Sigmoid colon (tissue), 4 donors: ENCODE results near the gene LPP.

Experiments used
- EP300 ChIP-seq, 4 donors: sonication (generic); formaldehyde crosslinking; IDR thresholded peaks; one replicate each; pipeline ENCODE4 v1.6.1; 2017; ENCODE audit warnings: antibody characterized with exemption in 4 of 4
- TF ChIP-seq, protein P1 (sequence below), 4 experiments: fragments of 450-650 bp in 3 of 4; fragments of 200-600 bp in 1 of 4; IDR thresholded peaks; one replicate each; pipeline ENCODE4 v1.5.1; 2016 to 2019; ENCODE audit warnings: antibody characterized with exemption in 4 of 4, mild to moderate bottlenecking in 3 of 4, moderate library complexity in 2 of 4

DNA sequence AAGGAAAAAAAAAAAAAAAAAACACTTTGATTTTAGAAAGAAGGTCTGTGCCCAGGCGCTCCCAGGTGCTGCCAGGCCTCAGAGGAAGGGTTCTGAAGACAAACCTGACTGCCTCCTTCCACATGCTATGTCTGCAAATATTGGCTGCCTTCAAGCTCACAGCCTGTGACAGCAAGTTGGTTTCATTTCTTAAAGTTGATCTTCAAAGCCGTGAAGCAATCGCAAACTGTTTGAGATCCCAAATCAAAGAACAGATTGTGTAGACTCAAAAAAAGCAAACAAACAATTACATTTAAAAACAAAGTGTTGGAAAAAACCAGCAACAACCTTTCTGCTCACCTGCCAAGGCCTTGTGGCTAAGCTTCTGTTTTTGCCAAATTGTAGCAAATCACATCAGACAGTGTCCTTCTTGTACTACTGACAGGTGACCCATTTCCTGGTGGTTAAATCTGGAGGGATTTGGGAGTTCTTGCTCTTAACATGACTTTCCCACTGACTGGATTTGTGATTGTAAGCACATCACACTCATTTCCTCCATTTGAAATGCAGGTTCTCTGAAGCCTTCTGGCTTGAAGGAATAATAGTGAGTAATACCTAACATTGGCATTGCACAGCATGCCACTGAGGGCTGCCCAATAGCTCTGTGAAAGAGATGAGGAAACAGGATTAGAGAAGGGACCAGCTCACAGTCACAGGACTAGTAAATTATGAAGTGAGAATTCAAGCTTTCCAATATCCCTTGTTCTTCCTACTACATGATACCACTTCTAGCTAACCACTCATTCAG is 502.4 kb downstream of the LPP start:
- TF ChIP-seq EP300 (IDR thresholded peaks at IDR 0.05): no peak
- TF ChIP-seq, protein P1, sequence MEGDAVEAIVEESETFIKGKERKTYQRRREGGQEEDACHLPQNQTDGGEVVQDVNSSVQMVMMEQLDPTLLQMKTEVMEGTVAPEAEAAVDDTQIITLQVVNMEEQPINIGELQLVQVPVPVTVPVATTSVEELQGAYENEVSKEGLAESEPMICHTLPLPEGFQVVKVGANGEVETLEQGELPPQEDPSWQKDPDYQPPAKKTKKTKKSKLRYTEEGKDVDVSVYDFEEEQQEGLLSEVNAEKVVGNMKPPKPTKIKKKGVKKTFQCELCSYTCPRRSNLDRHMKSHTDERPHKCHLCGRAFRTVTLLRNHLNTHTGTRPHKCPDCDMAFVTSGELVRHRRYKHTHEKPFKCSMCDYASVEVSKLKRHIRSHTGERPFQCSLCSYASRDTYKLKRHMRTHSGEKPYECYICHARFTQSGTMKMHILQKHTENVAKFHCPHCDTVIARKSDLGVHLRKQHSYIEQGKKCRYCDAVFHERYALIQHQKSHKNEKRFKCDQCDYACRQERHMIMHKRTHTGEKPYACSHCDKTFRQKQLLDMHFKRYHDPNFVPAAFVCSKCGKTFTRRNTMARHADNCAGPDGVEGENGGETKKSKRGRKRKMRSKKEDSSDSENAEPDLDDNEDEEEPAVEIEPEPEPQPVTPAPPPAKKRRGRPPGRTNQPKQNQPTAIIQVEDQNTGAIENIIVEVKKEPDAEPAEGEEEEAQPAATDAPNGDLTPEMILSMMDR (IDR thresholded peaks at IDR 0.05): no peak
